ENCODE results near the gene CTIF. TPM values are rescaled to one million over a fixed set of nuclear protein-coding genes. Genes with fewer than 3 reads are reported as not detected.

Gene CTIF
- polyA plus RNA-seq, 1 of the 3 experiments (the other 2 are of a cell fraction): 47.2 TPM

GRCh38 chr18:48558248-48558647 is 19.4 kb downstream of the CTIF start (continued):
- no peak for TF ChIP-seq TCF12 (IDR thresholded peaks at IDR 0.05)
- TF ChIP-seq RFX5 (IDR thresholded peaks at IDR 0.05; ENCODE audit: low read length): no peak

GRCh38 chr18:48560491-48560890 is 21.7 kb downstream of the CTIF start:
- Histone ChIP-seq H4K20me1 (ENCODE audit: insufficient read depth) (peaks cover 42% of the 10 kb centered on the region), H2AFZ (ENCODE audit: low read depth) (no peak overlapping the region), H3K27ac (ENCODE audit: low read depth in 2 of 2, low read length in 1 of 2) (no peak overlapping the region), H3K9ac (no peak overlapping the region), H3K9me2 (no peaks in the 10 kb centered on the region), H3K4me1 (ENCODE audit: control insufficient read depth in 1 of 2, insufficient read depth in 2 of 2, low read depth in 1 of 2, low read length in 1 of 2) (peaks cover 16 to 28% of the 10 kb centered on the region in 2 experiments), H3K79me2 (ENCODE audit: insufficient read depth) (peaks cover 95% of the 10 kb centered on the region), H3F3A (replicated peaks; ENCODE audit: insufficient read depth) (peaks cover 19% of the 10 kb centered on the region), H3K9me3 (no peaks in the 10 kb centered on the region), H3K4me2 (no peak overlapping the region), H3K4me3 (ENCODE audit: low read depth in 2 of 2, low read length in 1 of 2) (no peak overlapping the region), H3K27me3 (ENCODE audit: insufficient read depth) (no peaks in the 10 kb centered on the region), H3K36me3 (replicated peaks in 1 of 2; ENCODE audit: control insufficient read depth in 1 of 2, insufficient read depth in 2 of 2, low read length in 1 of 2) (peaks cover 8% of the 10 kb centered on the region in 2 experiments)
- TF ChIP-seq JUND (IDR thresholded peaks at IDR 0.05): no peak
- no peak for TF ChIP-seq GABPA (IDR thresholded peaks at IDR 0.05; ENCODE audit: low read depth)
- no peak for TF ChIP-seq RFX5 (IDR thresholded peaks at IDR 0.05; ENCODE audit: low read length)
- TF ChIP-seq FOSL2 (IDR thresholded peaks at IDR 0.05; ENCODE audit: borderline replicate concordance, low read depth): no peak
- no peak for TF ChIP-seq USF1 (IDR thresholded peaks at IDR 0.05; ENCODE audit: borderline replicate concordance, low read depth)
- no peak for TF ChIP-seq TAF1 (IDR thresholded peaks at IDR 0.05; ENCODE audit: borderline replicate concordance, low read depth, low read length)
- no peak for TF ChIP-seq FOXM1 (IDR thresholded peaks at IDR 0.05; ENCODE audit: low read depth)
- no peak for TF ChIP-seq RCOR1 (IDR thresholded peaks at IDR 0.05; ENCODE audit: low read length)
- TF ChIP-seq YY1 (IDR thresholded peaks at IDR 0.05; ENCODE audit: low read depth): no peak
- TF ChIP-seq RXRA (IDR thresholded peaks at IDR 0.05; ENCODE audit: borderline replicate concordance, low read depth): no peak
- no peak for TF ChIP-seq ZBTB33 (IDR thresholded peaks at IDR 0.05; ENCODE audit: borderline replicate concordance, low read depth)
- no peak for TF ChIP-seq EP300 (IDR thresholded peaks at IDR 0.05; ENCODE audit: borderline replicate concordance in 1 of 2, low read depth in 1 of 2, low read length in 1 of 2)
- TF ChIP-seq MXI1 (IDR thresholded peaks at IDR 0.05; ENCODE audit: low read depth, low read length): no peak
- no peak for TF ChIP-seq NFIC (IDR thresholded peaks at IDR 0.05; ENCODE audit: borderline replicate concordance)
- TF ChIP-seq TEAD4 (IDR thresholded peaks at IDR 0.05; ENCODE audit: borderline replicate concordance, insufficient read depth): no peak
- no peak for TF ChIP-seq TCF12 (IDR thresholded peaks at IDR 0.05)
- TF ChIP-seq USF2 (IDR thresholded peaks at IDR 0.05; ENCODE audit: borderline replicate concordance, low read depth, low read length): no peak
- TF ChIP-seq EZH2phosphoT487 (IDR thresholded peaks at IDR 0.05; ENCODE audit: borderline replicate concordance, low read depth): no peak
- ChIA-PET CTCF (interaction anchor here (0.9 kb wide), 1 partner anchor 12 kb away, joined by 3 read pairs; no protein-coding TSS in a partner anchor), POLR2A (no interaction called here)
- 98% methylated on average over 7 of the region's 7 CpGs for WGBS (ENCODE audit: low lambda C conversion rate)
- no peak for DNase-seq

Data from SK-N-SH (cell line).